ENCODE measurements around the gene SLCO6A1.

- no peak for TF ChIP-seq POLR2AphosphoS5 (IDR thresholded peaks at IDR 0.05)
- no peak for TF ChIP-seq POLR2A (IDR thresholded peaks at IDR 0.05)
- TF ChIP-seq CTCF (IDR thresholded peaks at IDR 0.05 in 8 of 11, conservative IDR thresholded peaks at IDR 0.05 in 3 of 11) = no peak
Observed at GRCh38 chr5:102545175-102545574, 46.4 kb upstream of the SLCO6A1 start.

Data from spleen (tissue), 7 donors.